GM12873 (cell line): ENCODE results near the gene EML5.

Source experiments
- TF ChIP-seq, protein P1 (sequence below): IDR thresholded peaks from 2 replicates; pipeline ENCODE4 v1.5.1; 2012; ENCODE audit warnings: low read depth, mild to moderate bottlenecking, moderate library complexity, low read length, control low read depth; ENCODE audit not compliant: insufficient read depth; ENCODE audit errors: missing control alignments

The EML5 gene

DNA sequence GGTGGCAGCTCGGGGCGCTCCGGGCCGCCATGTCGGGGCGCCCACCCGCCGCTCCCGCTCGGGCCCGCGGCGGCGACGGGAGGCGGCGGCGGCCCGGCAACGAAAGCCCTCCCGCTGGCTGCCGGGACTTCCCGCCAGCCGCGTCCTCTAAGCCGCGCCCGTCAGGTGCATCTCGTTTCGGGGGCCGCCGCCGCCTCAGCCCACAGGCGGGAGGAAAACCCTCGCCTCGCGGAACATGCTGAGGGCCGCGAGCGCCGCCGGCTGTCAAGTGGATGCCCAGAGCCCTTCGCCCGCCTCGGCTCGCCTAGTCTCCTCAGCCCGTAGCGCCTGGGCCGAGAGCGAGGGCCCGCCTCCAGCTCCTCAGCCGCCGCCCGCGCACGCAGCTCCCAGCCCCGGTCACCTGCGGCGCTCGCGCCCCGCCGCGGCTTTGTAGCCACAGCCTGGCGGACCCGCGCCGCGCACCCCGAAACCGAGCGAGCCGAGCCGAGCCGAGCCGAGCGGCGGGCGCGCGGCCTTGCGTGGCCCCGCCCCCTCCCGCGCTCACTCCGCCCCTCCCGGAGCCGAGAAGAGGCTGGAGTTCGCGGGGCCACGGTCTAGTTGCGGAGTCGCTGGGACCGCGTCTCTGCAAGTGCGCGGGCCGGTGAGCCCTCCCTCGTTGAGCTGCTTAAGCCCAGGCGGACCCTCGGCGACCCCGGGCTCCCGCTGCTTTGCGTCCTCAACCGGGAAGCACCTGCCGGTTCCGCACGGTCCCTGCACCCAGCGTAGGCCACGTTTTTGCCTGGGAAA is at the start of gene EML5:
Gene EML5, minus strand, starts transcription at position 481 of the 786 bp plus-strand sequence. Its CDS starts 450 bp downstream, at position 31.
- TF ChIP-seq, protein P1, sequence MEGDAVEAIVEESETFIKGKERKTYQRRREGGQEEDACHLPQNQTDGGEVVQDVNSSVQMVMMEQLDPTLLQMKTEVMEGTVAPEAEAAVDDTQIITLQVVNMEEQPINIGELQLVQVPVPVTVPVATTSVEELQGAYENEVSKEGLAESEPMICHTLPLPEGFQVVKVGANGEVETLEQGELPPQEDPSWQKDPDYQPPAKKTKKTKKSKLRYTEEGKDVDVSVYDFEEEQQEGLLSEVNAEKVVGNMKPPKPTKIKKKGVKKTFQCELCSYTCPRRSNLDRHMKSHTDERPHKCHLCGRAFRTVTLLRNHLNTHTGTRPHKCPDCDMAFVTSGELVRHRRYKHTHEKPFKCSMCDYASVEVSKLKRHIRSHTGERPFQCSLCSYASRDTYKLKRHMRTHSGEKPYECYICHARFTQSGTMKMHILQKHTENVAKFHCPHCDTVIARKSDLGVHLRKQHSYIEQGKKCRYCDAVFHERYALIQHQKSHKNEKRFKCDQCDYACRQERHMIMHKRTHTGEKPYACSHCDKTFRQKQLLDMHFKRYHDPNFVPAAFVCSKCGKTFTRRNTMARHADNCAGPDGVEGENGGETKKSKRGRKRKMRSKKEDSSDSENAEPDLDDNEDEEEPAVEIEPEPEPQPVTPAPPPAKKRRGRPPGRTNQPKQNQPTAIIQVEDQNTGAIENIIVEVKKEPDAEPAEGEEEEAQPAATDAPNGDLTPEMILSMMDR = peak; percentile 19

DNA sequence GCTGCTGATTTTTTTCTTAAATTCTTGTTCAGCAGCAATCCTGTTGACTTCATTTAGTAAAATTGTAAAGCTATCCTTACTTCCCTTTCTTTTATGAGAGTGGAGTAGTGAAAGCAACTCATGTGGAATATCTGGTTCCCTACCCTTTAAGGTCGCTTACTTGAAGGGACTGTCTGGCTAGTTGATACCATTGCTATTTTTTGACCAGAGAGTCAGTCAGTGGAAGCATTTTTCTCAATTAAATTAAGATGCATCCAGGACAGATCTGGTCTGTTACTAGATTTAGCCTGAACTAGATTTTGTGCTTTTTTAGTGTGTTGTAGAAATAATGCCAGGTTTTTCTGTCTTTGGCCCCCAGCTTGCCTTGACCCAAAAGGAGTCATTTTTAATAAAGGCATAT is 49.7 kb upstream of the EML5 start:
- TF ChIP-seq, protein P1 = no peak

DNA sequence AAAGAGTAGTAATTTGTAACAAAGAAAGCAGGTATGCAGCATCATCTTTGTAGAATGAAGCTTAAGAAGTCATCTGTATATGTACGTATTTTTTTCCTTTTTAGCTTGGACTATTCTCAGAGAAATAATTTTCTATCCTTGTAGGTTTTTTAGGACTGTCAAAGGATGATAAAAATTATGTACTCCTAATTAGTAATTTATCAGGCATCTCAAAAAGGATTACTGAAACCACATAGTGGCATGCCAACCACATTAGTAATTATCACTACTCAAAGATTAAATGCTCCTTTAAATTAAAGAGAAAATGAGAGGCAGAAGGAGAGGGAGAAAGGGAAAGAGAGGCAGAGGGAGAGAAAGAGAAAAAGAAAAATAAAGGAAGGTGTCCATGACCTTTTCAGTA is 49.0 kb upstream of the EML5 start:
- TF ChIP-seq, protein P1 = no peak

DNA sequence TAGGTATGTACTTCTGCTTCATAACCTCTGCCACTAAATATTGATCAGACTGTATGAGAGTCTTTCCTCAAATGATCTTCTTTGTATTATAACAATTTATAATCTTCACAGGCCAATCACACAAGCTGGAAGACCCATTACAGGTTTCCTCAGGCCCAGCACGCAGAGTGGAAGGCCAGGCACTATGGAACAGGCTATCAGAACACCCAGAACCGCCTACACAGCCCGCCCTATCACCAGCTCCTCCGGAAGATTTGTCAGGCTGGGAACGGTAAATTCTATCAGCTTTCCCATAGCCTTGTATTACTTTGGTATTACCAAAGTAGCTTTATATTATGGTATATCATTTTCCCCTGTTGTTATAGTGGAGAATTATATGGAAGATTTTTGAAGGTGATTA is 48.2 kb upstream of the EML5 start:
- TF ChIP-seq, protein P1 = no peak

DNA sequence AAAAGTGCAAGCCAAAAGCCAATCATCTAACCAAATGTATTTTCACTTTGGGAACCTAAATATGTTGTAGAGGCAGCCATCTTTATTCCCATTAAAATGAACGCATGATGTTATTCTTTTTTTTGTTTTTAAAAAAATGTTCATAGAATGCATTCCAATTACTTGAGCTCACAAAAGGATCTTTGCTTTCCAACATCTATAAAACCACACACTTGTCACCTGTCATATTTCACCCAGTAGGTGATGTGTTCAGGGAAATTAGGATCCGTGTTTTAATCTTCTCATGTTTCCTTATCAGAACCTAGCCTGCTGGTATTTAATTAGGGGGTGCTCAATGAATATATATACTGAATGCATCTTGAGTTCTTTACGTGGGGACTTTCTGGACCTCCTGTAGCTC is 45.3 kb upstream of the EML5 start:
- TF ChIP-seq, protein P1 = no peak

DNA sequence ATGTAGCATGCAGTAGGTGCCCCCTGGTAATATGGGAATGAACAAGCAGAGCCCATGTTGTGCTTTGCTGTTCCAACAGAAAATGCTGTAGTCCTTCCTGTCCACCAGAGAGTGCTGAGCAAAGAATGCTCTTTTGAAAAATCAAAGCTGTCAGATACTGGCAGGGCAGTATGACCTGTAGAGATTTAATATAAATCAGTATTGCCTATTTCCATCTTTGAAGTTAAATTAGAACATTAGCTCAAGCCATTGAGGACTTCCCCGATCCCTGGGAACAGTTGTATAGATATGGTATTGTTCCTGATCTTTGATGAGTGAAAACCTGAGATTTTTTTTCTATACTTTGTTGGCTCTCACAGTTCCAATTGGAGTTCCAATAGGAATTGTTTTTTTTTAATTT is 44.7 kb upstream of the EML5 start:
- TF ChIP-seq, protein P1 = no peak

DNA sequence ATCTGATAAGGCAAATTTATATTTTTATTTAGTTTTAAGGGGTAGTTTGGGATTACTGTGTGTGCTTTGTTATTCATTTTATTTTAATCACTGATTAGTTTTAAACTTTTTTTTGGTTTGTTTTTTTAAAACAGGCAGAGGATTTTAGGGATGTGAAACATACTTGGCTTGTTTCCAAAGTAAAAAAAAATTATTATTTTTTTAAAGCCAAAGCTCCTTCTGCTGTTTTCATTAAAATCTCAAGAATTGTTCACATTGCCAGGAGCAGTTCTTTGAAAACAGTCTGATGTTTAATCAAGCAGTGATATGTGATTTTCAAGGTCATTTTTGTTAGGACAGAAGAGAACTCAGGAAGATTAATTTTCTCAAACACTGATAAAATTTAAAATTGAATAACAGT is 42.9 kb upstream of the EML5 start:
- TF ChIP-seq, protein P1 = no peak
